Measurements from ENCODE around the gene SGIP1. TPM values are rescaled to one million over a fixed set of nuclear protein-coding genes. Genes with fewer than 3 reads are reported as not detected.

The SGIP1 gene
- polyA plus RNA-seq, 1 experiment, result 110 TPM

DNA sequence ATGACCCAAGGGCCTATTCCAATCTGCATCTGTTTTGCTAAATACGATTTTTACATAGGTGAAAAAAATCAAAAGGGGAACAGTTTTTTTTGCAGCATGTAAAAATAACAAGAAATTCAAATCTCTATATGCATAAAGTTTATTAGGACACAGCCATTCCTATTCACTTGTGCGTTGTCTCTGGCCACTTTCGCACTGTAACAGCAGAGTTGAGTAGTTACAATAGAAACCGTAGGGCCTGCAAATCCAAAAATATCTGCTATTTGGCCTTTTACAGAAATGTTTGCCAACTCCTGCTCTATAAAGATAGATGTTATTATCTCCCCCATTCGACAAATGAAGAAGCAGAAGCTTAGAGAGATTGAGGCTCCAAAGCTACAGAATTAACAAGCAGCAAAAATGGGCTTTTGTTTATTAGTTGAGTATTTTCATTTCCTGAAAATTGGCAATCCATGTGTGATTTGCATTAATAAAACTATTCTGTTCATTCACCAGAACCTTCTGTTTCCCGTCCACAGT is 223.8 kb downstream of the SGIP1 start:
- TF ChIP-seq, protein P1, sequence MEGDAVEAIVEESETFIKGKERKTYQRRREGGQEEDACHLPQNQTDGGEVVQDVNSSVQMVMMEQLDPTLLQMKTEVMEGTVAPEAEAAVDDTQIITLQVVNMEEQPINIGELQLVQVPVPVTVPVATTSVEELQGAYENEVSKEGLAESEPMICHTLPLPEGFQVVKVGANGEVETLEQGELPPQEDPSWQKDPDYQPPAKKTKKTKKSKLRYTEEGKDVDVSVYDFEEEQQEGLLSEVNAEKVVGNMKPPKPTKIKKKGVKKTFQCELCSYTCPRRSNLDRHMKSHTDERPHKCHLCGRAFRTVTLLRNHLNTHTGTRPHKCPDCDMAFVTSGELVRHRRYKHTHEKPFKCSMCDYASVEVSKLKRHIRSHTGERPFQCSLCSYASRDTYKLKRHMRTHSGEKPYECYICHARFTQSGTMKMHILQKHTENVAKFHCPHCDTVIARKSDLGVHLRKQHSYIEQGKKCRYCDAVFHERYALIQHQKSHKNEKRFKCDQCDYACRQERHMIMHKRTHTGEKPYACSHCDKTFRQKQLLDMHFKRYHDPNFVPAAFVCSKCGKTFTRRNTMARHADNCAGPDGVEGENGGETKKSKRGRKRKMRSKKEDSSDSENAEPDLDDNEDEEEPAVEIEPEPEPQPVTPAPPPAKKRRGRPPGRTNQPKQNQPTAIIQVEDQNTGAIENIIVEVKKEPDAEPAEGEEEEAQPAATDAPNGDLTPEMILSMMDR (IDR thresholded peaks at IDR 0.05; ENCODE audit: low read depth, low read length), result no peak
- POLR2A ChIA-PET, result no interaction called here
- Histone ChIP-seq H3K27me3 (ENCODE audit: control insufficient read depth, insufficient read depth, low read length) (no peaks in the 10 kb centered on the region), H3K27ac (ENCODE audit: low read depth, low read length) (no peak overlapping the region), H3K4me3 (ENCODE audit: low read depth, low read length) (no peak overlapping the region), H3K9me3 (ENCODE audit: control insufficient read depth, insufficient read depth, low read length) (no peaks in the 10 kb centered on the region)
- CTCF ChIA-PET, result interaction anchor here (1.1 to 1.3 kb wide), 2 partner anchors 391 to 743 kb away, joined by 3 to 4 read pairs; no protein-coding TSS in a partner anchor
- no peak for DNase-seq (ENCODE audit: low read depth, low spot score)

DNA sequence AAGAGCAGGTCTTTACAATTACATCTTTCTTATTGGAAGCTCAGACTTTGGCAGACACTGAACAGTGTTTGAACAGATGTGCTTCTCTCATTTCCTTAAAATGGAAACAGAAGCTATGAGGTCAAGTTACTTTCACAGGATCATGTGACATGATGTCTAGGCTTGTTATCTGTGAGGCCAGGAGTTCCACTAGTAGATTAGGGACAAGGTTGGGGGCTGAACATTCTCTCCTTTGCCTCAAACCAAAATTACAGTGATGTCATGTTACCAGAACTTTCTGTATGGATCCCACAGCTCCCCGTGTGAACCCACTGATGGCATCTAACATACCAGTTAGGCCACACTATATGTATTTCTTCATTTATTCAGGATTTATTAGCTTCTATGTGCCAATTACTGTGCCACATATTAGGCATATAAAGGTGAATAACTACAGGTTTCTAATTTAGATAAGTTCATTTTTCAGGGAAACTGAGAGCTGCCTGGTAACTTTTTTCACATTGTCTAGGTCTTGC is 224.3 kb downstream of the SGIP1 start:
- TF ChIP-seq, protein P1 (IDR thresholded peaks at IDR 0.05; ENCODE audit: low read depth, low read length), result no peak
- H3K27me3 ChIP-seq (ENCODE audit: control insufficient read depth, insufficient read depth, low read length), result no peaks in the 10 kb centered on the region
- H3K27ac ChIP-seq (ENCODE audit: low read depth, low read length), result no peak overlapping the region
- no peak overlapping the region for H3K4me3 ChIP-seq (ENCODE audit: low read depth, low read length)
- H3K9me3 ChIP-seq (ENCODE audit: control insufficient read depth, insufficient read depth, low read length), result no peaks in the 10 kb centered on the region
- ChIA-PET CTCF (interaction anchor here (1.1 to 1.3 kb wide), 2 partner anchors 391 to 742 kb away, joined by 3 to 4 read pairs; no protein-coding TSS in a partner anchor), POLR2A (no interaction called here)
- DNase-seq (ENCODE audit: low read depth, low spot score), result no peak

DNA sequence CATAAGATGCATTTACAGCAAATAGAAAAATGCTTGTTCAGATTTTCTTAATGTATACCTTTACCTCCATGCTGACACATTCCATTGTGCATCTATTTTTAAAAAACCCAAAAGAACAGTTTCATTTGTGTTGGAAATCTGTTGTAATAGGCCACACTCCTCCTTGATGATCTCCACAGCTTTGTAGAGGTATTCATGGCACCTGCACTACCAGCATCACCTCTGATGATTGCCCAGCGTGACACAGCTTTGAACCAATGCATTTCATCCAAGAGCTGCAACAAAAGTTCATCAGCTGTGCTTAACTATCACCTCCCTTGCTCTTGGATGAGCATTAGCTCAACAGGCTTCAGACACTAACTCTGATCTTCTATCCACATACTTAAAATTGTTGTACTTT is 226.6 kb downstream of the SGIP1 start:
- ChIA-PET POLR2A (no interaction called here), CTCF (interaction anchor here (0.6 kb wide), 1 partner anchor 451 kb away, joined by 5 read pairs; no protein-coding TSS in a partner anchor)
- no peak for DNase-seq (ENCODE audit: low read depth, low spot score)
- no peaks in the 10 kb centered on the region for H3K27me3 ChIP-seq (ENCODE audit: control insufficient read depth, insufficient read depth, low read length)
- TF ChIP-seq, protein P1 (IDR thresholded peaks at IDR 0.05; ENCODE audit: low read depth, low read length), result no peak
- H3K9me3 ChIP-seq (ENCODE audit: control insufficient read depth, insufficient read depth, low read length), result no peaks in the 10 kb centered on the region
- no peak overlapping the region for H3K27ac ChIP-seq (ENCODE audit: low read depth, low read length)
- no peak overlapping the region for H3K4me3 ChIP-seq (ENCODE audit: low read depth, low read length)

DNA sequence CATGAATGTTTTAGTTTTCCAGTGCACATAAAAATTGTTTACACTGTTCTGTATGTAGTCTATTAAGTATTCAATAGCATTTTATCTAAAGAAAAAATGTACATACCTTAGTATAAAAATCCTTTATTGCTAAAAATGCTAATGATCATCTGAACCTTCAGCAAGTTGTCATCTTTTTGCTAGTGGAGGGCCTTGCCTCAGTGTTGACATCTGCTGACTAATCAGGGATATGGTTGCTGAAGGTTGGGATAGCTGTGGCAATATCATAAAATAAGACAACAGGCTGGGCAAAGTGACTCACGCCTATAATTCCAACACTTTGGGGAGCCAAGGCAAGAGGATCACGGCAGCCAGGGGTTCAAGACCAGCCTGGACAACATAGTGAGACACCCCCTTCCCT is 227.3 kb downstream of the SGIP1 start:
- Histone ChIP-seq H3K4me3 (ENCODE audit: low read depth, low read length) (no peak overlapping the region), H3K27me3 (ENCODE audit: control insufficient read depth, insufficient read depth, low read length) (no peaks in the 10 kb centered on the region), H3K9me3 (ENCODE audit: control insufficient read depth, insufficient read depth, low read length) (no peaks in the 10 kb centered on the region), H3K27ac (ENCODE audit: low read depth, low read length) (no peak overlapping the region)
- ChIA-PET CTCF (interaction anchor here (7.0 kb wide), 1 partner anchor 451 kb away, joined by 134 read pairs; no protein-coding TSS in a partner anchor), POLR2A (no interaction called here)
- DNase-seq (ENCODE audit: low read depth, low spot score), result no peak
- TF ChIP-seq, protein P1 (IDR thresholded peaks at IDR 0.05; ENCODE audit: low read depth, low read length), result no peak

DNA sequence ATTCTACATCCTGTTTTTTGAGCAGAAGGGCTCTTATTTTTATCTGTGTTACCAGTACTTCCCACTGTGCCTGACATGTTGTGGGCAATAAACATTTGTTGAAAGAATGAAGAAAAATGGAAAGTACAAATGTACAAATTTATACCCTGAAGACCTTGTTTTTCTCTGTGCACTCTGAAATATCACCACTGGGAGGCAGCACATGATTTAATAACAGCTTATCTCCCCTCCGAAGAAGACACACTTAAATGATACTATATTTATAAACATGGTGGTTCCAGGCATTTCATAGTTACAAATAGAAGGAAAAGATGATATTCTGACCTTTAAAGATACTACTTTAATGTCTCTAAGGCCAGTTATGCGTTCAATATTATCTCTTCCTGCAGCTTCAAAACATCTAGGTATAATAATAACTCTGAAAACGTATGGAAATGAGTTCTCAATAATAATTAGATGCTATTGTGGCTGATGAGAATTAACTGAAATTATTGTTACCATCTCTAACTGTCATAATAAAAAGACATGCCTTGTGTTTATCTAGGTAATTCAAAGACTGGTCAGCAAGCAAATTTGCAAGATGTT is 231.1 kb downstream of the SGIP1 start:
- POLR2A ChIA-PET, result interaction anchor here (0.6 kb wide), 1 partner anchor 228 kb away, joined by 3 read pairs; no protein-coding TSS in a partner anchor
- no peak overlapping the region for H3K27ac ChIP-seq (ENCODE audit: low read depth, low read length)

More for the DNA sequence above, 231.1 kb downstream of the SGIP1 start:
- H3K9me3 ChIP-seq (ENCODE audit: control insufficient read depth, insufficient read depth, low read length), result no peaks in the 10 kb centered on the region
- TF ChIP-seq, protein P1 (IDR thresholded peaks at IDR 0.05; ENCODE audit: low read depth, low read length), result peak; percentile 78
- H3K27me3 ChIP-seq (ENCODE audit: control insufficient read depth, insufficient read depth, low read length), result no peaks in the 10 kb centered on the region
- peak; percentile 29 for DNase-seq (ENCODE audit: low read depth, low spot score)
- no peak overlapping the region for H3K4me3 ChIP-seq (ENCODE audit: low read depth, low read length)
- CTCF ChIA-PET, result interaction anchor here (0.6 to 7.4 kb wide), 12 partner anchors 11 to 735 kb away, joined by 3 to 134 read pairs (median 4); no protein-coding TSS in a partner anchor

All from AG04450 (cell line).